SK-N-DZ (cell line): Measurements from ENCODE around the gene SETDB2. TPM values are rescaled to one million over a fixed set of nuclear protein-coding genes. Genes with fewer than 3 reads are reported as not detected.
A peak's percentile ranks its signal among the peaks of the same experiment; 100 is the strongest.

Experiments used
- DNase-seq: peaks from one replicate; pipeline ENCODE4 v3.0.0-alpha.2; 2015; ENCODE audit warnings: low spot score
- polyA plus RNA-seq, 2 experiments: library from polyadenylated mRNA; depleted of rRNA; stranded (reverse); fragments of >200 nt; gene quantifications; 2 replicates each; pipeline ENCODE4 v1.2.3, GENCODE V29; 2014

Gene SETDB2
- polyA plus RNA-seq (2014; cell fraction: cytosol; rRNA removed) = 3.7 and 4.2 TPM in 2 replicates
- polyA plus RNA-seq (2014; cell fraction: nucleus; rRNA removed) = 7.4 and 7.6 TPM in 2 replicates

GRCh38 chr13:49443704-49444523 is at the start of gene SETDB2, which contains the start of gene CAB39L:
SETDB2 (plus strand) TSS chr13:49444274; CDS start chr13:49451894, 7,620 bp downstream.
CAB39L (minus strand) TSS chr13:49444064; CDS start chr13:49382910, 61,154 bp downstream.
- peak; percentile 99 for DNase-seq

GRCh38 chr13:49395451-49395865 is 48.6 kb upstream of the SETDB2 start:
- DNase-seq = no peak

- no peak for DNase-seq
These were observed 48.1 kb upstream of the SETDB2 start for GRCh38 chr13:49395878-49396380.

- no peak for DNase-seq
These were observed 44.1 kb upstream of the SETDB2 start for GRCh38 chr13:49399801-49400472.

GRCh38 chr13:49400755-49401659 is 43.1 kb upstream of the SETDB2 start:
- DNase-seq = peak; percentile 69

- no peak for DNase-seq
These were observed 39.9 kb upstream of the SETDB2 start for GRCh38 chr13:49403996-49404702.

GRCh38 chr13:49404703-49405020 is 39.4 kb upstream of the SETDB2 start:
- no peak for DNase-seq

GRCh38 chr13:49407068-49407467 is 37.0 kb upstream of the SETDB2 start:
- DNase-seq = no peak

- DNase-seq = no peak
These were observed 36.1 kb upstream of the SETDB2 start for GRCh38 chr13:49407936-49408335.

GRCh38 chr13:49409008-49409407 is 35.1 kb upstream of the SETDB2 start:
- no peak for DNase-seq

GRCh38 chr13:49410006-49410405 is 34.1 kb upstream of the SETDB2 start:
- DNase-seq = no peak

- DNase-seq = no peak
These were observed 33.6 kb upstream of the SETDB2 start for GRCh38 chr13:49410477-49410876.

GRCh38 chr13:49411353-49411752 is 32.7 kb upstream of the SETDB2 start:
- no peak for DNase-seq

- no peak for DNase-seq
These were observed 31.3 kb upstream of the SETDB2 start for GRCh38 chr13:49412749-49413148.

- no peak for DNase-seq
These were observed 26.9 kb upstream of the SETDB2 start for GRCh38 chr13:49417161-49417560.

GRCh38 chr13:49418206-49418605 is 25.9 kb upstream of the SETDB2 start:
- DNase-seq = no peak

GRCh38 chr13:49419276-49419675 is 24.8 kb upstream of the SETDB2 start:
- DNase-seq = no peak

GRCh38 chr13:49421391-49421790 is 22.7 kb upstream of the SETDB2 start:
- DNase-seq = no peak

- DNase-seq = no peak
These were observed 20.0 kb upstream of the SETDB2 start for GRCh38 chr13:49424011-49424560.

GRCh38 chr13:49428041-49428763 is 15.9 kb upstream of the SETDB2 start:
- no peak for DNase-seq
